Karpas-422 (cell line): ENCODE measurements around the gene FARS2. TPM values are rescaled to one million over a fixed set of nuclear protein-coding genes. Genes with fewer than 3 reads are reported as not detected.

Experiments used
- DNase-seq: peaks from one replicate; pipeline ENCODE4 v3.0.0-alpha.2; 2015
- H2AFZ ChIP-seq: fragments of 200-600 bp; sonication (generic); 2 replicates; pipeline ENCODE4 v1.6.1; 2014; ENCODE audit warnings: antibody characterized with exemption, low read length, mixed read lengths
- H3K27ac ChIP-seq: fragments of 200-600 bp; sonication (generic); 2 replicates; pipeline ENCODE4 v1.5.1; 2014; ENCODE audit warnings: mild to moderate bottlenecking, low read length, moderate library complexity
- H3K27me3 ChIP-seq: fragments of 200-600 bp; sonication (generic); 2 replicates; pipeline ENCODE4 v1.6.1; 2014; ENCODE audit warnings: low read length, mixed read lengths
- H3K36me3 ChIP-seq: fragments of 200-600 bp; sonication (generic); 2 replicates; pipeline ENCODE4 v1.6.1; 2014; ENCODE audit warnings: low read length, mixed read lengths; ENCODE audit not compliant: insufficient read depth
- H3K4me1 ChIP-seq: fragments of 200-600 bp; sonication (generic); 2 replicates; pipeline ENCODE4 v1.6.1; 2014; ENCODE audit warnings: mild to moderate bottlenecking, low read length, mixed read lengths
- H3K4me2 ChIP-seq: fragments of 200-600 bp; sonication (generic); 2 replicates; pipeline ENCODE4 v1.6.1; 2014; ENCODE audit warnings: low read length, low read depth, mild to moderate bottlenecking; ENCODE audit not compliant: poor library complexity, severe bottlenecking
- H3K4me3 ChIP-seq: fragments of 200-600 bp; sonication (generic); 2 replicates; pipeline ENCODE4 v1.5.1; 2014; ENCODE audit warnings: mild to moderate bottlenecking, antibody characterized with exemption, low read length, mixed read lengths
- H3K79me2 ChIP-seq: fragments of 200-600 bp; sonication (generic); 2 replicates; pipeline ENCODE4 v1.6.1; 2014; ENCODE audit warnings: mild to moderate bottlenecking, low read length, mixed read lengths
- H3K9ac ChIP-seq: fragments of 200-600 bp; sonication (generic); 2 replicates; pipeline ENCODE4 v1.6.0; 2014; ENCODE audit warnings: low read length
- H3K9me2 ChIP-seq: fragments of 200-600 bp; sonication (generic), shearing (Covaris generic); replicated peaks from 2 replicates; pipeline ENCODE4 v1.6.0; 2014; ENCODE audit warnings: mild to moderate bottlenecking, low read length, moderate library complexity; ENCODE audit not compliant: insufficient read depth
- H3K9me3 ChIP-seq: fragments of 300-700, 200-600 bp; sonication (generic); 2 replicates; pipeline ENCODE4 v1.6.1; 2014; ENCODE audit warnings: low read length, mixed read lengths
- H4K20me1 ChIP-seq: fragments of 200-600 bp; sonication (generic); 2 replicates; pipeline ENCODE4 v1.6.1; 2014; ENCODE audit warnings: mild to moderate bottlenecking, antibody characterized with exemption, low read length, low read depth; ENCODE audit not compliant: insufficient read depth
- total RNA-seq: library from RNA; depleted of rRNA; stranded (reverse); fragments of >200 nt; shearing (Covaris generic); gene quantifications from 2 replicates; pipeline ENCODE4 v1.2.3, GENCODE V29; 2014; ENCODE audit warnings: low replicate concordance

Gene FARS2
- total RNA-seq, 1 experiment from 2014 or later = 9.0 TPM

- no peaks in the 10 kb centered on the region for H3K36me3 ChIP-seq
- H3K27ac ChIP-seq = no peak overlapping the region
- H3K4me2 ChIP-seq = no peak overlapping the region
- no peak overlapping the region for H3K9ac ChIP-seq
- no peaks in the 10 kb centered on the region for H3K9me3 ChIP-seq
- H4K20me1 ChIP-seq = peaks cover 56% of the 10 kb centered on the region
- H3K27me3 ChIP-seq = no peaks in the 10 kb centered on the region
- no peak overlapping the region for H2AFZ ChIP-seq
- no peak for DNase-seq
- no peak overlapping the region for H3K4me3 ChIP-seq
- H3K4me1 ChIP-seq = peaks cover 5% of the 10 kb centered on the region; the same call in 1 of the 2 replicates
- no peaks in the 10 kb centered on the region; the same call in 1 of the 2 replicates for H3K79me2 ChIP-seq
- H3K9me2 ChIP-seq = no peaks in the 10 kb centered on the region
Observed at GRCh38 chr6:5282191-5282623, 20.9 kb downstream of the FARS2 start.

GRCh38 chr6:5285081-5285480 is 23.8 kb downstream of the FARS2 start:
- Histone ChIP-seq H3K4me1 (peaks cover 2% of the 10 kb centered on the region), H3K4me3 (no peak overlapping the region), H3K9ac (no peak overlapping the region), H3K9me2 (no peaks in the 10 kb centered on the region), H3K27ac (no peak overlapping the region), H3K36me3 (no peaks in the 10 kb centered on the region), H2AFZ (no peak overlapping the region), H3K9me3 (no peaks in the 10 kb centered on the region), H3K4me2 (no peak overlapping the region), H3K27me3 (peaks cover 3% of the 10 kb centered on the region; the same call in 1 of the 2 replicates), H4K20me1 (peaks cover 67% of the 10 kb centered on the region), H3K79me2 (no peaks in the 10 kb centered on the region; the same call in 1 of the 2 replicates)
- DNase-seq = no peak

- Histone ChIP-seq H3K36me3 (no peaks in the 10 kb centered on the region), H3K27ac (no peak overlapping the region), H3K9me3 (no peaks in the 10 kb centered on the region), H3K9ac (no peak overlapping the region), H3K9me2 (no peaks in the 10 kb centered on the region), H3K4me3 (no peak overlapping the region), H3K79me2 (no peaks in the 10 kb centered on the region; the same call in 1 of the 2 replicates), H3K27me3 (peaks cover 3% of the 10 kb centered on the region; the same call in 1 of the 2 replicates), H3K4me2 (no peak overlapping the region), H2AFZ (no peak overlapping the region), H4K20me1 (peaks cover 63% of the 10 kb centered on the region), H3K4me1 (peaks cover 6% of the 10 kb centered on the region)
- DNase-seq = no peak
Observed at GRCh38 chr6:5285526-5285925, 24.2 kb downstream of the FARS2 start.

- H3K4me3 ChIP-seq = no peak overlapping the region
- no peak overlapping the region for H3K4me2 ChIP-seq
- no peaks in the 10 kb centered on the region for H3K9me2 ChIP-seq
- no peak overlapping the region for H2AFZ ChIP-seq
- H3K79me2 ChIP-seq = no peaks in the 10 kb centered on the region; the same call in 1 of the 2 replicates
- peaks cover 8% of the 10 kb centered on the region for H3K4me1 ChIP-seq
- no peaks in the 10 kb centered on the region for H3K9me3 ChIP-seq
- H4K20me1 ChIP-seq = peaks cover 61% of the 10 kb centered on the region
- H3K27ac ChIP-seq = no peak overlapping the region
- no peak for DNase-seq
- H3K27me3 ChIP-seq = peaks cover 3% of the 10 kb centered on the region; the same call in 1 of the 2 replicates
- no peaks in the 10 kb centered on the region for H3K36me3 ChIP-seq
- H3K9ac ChIP-seq = no peak overlapping the region
Observed at GRCh38 chr6:5286780-5287179, 25.5 kb downstream of the FARS2 start.

GRCh38 chr6:5287205-5287965 is 26.1 kb downstream of the FARS2 start:
- H3K9me3 ChIP-seq = no peaks in the 10 kb centered on the region
- no peak for DNase-seq
- peaks cover 3% of the 10 kb centered on the region; the same call in 1 of the 2 replicates for H3K27me3 ChIP-seq
- no peaks in the 10 kb centered on the region for H3K36me3 ChIP-seq
- H4K20me1 ChIP-seq = peaks cover 55% of the 10 kb centered on the region
- no peak overlapping the region for H2AFZ ChIP-seq
- H3K9me2 ChIP-seq = no peaks in the 10 kb centered on the region
- no peak overlapping the region for H3K27ac ChIP-seq
- no peak overlapping the region for H3K9ac ChIP-seq
- no peak overlapping the region for H3K4me2 ChIP-seq
- H3K4me3 ChIP-seq = no peak overlapping the region
- peaks cover 8% of the 10 kb centered on the region for H3K4me1 ChIP-seq
- H3K79me2 ChIP-seq = no peaks in the 10 kb centered on the region

- Histone ChIP-seq H3K9ac (no peak overlapping the region), H3K4me1 (peaks cover 8% of the 10 kb centered on the region), H4K20me1 (peaks cover 51% of the 10 kb centered on the region), H3K36me3 (no peaks in the 10 kb centered on the region), H3K27me3 (peaks cover 3% of the 10 kb centered on the region; the same call in 1 of the 2 replicates), H2AFZ (no peak overlapping the region), H3K4me2 (no peak overlapping the region), H3K27ac (no peak overlapping the region), H3K9me3 (no peaks in the 10 kb centered on the region), H3K4me3 (no peak overlapping the region), H3K9me2 (no peaks in the 10 kb centered on the region), H3K79me2 (no peaks in the 10 kb centered on the region)
- DNase-seq = no peak
Observed at GRCh38 chr6:5287966-5288297, 26.6 kb downstream of the FARS2 start.

- H3K79me2 ChIP-seq = no peaks in the 10 kb centered on the region
- H3K27me3 ChIP-seq = peaks cover 3% of the 10 kb centered on the region; the same call in 1 of the 2 replicates
- H3K9me2 ChIP-seq = no peaks in the 10 kb centered on the region
- H3K4me3 ChIP-seq = no peak overlapping the region
- no peak overlapping the region for H3K9ac ChIP-seq
- no peaks in the 10 kb centered on the region for H3K9me3 ChIP-seq
- no peaks in the 10 kb centered on the region for H3K36me3 ChIP-seq
- H2AFZ ChIP-seq = no peak overlapping the region
- H3K4me2 ChIP-seq = no peak overlapping the region
- H3K4me1 ChIP-seq = peaks cover 17% of the 10 kb centered on the region
- no peak for DNase-seq
- peaks cover 42% of the 10 kb centered on the region for H4K20me1 ChIP-seq
- no peak overlapping the region for H3K27ac ChIP-seq
Observed at GRCh38 chr6:5290097-5290496, 28.8 kb downstream of the FARS2 start.

- Histone ChIP-seq H4K20me1 (peaks cover 40% of the 10 kb centered on the region), H3K27ac (no peak overlapping the region), H3K9ac (no peak overlapping the region), H3K4me1 (peaks cover 17% of the 10 kb centered on the region), H3K27me3 (peaks cover 3% of the 10 kb centered on the region; the same call in 1 of the 2 replicates), H3K36me3 (no peaks in the 10 kb centered on the region), H2AFZ (no peak overlapping the region), H3K4me3 (no peak overlapping the region), H3K4me2 (no peak overlapping the region), H3K9me3 (no peaks in the 10 kb centered on the region), H3K9me2 (no peaks in the 10 kb centered on the region), H3K79me2 (no peaks in the 10 kb centered on the region)
- no peak for DNase-seq
Observed at GRCh38 chr6:5290500-5290899, 29.2 kb downstream of the FARS2 start.
